ENCODE measurements around the gene XPOT. TPM values are rescaled to one million over a fixed set of nuclear protein-coding genes. Genes with fewer than 3 reads are reported as not detected.
A peak's percentile ranks its signal among the peaks of the same experiment; 100 is the strongest.

Gene XPOT
- total RNA-seq, 1 donor from 2014 or later = 68.6 TPM

GRCh38 chr12:64455506-64455905 is 51.3 kb downstream of the XPOT start:
- Histone ChIP-seq H3K27ac (no peak overlapping the region), H3K9me3 (no peaks in the 10 kb centered on the region), H3K36me3 (peaks cover 10% of the 10 kb centered on the region), H3K27me3 (ENCODE audit: low read depth) (no peaks in the 10 kb centered on the region), H3K4me1 (peaks cover 42% of the 10 kb centered on the region), H3K4me3 (no peak overlapping the region)
- no peak for TF ChIP-seq CTCF (IDR thresholded peaks at IDR 0.05)
- ATAC-seq (no peak), DNase-seq (no peak)
- intact Hi-C loops (cut with DNase I) = no loop called here

DNA sequence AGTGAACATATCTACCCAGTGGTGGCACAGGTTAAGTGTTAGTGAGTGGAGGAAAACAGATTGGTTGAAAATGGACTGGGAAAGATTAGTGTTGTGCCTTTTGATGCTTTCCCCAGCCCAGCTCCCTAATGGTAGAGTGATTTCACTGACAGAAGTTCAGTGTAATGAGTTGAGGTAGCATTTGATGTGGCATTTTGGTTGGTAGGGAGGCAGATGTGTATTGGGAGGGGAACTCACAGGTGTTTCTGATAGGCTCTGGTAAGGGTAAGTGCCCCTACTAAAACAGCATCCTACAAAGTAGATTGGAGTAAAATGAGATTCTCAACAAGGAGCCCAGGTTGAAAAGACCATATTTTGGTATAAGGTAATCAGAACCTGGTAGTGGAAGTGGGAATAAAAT is 51.9 kb downstream of the XPOT start:
- H3K4me1 ChIP-seq = peaks cover 36% of the 10 kb centered on the region

GRCh38 chr12:64457032-64457431 is 52.8 kb downstream of the XPOT start:
- peaks cover 33% of the 10 kb centered on the region for H3K4me1 ChIP-seq
- no peak for ATAC-seq
- no peaks in the 10 kb centered on the region for H3K9me3 ChIP-seq
- intact Hi-C loops (cut with DNase I) = no loop called here
- H3K27ac ChIP-seq = peak overlapping the region; percentile 50
- no peaks in the 10 kb centered on the region for H3K27me3 ChIP-seq (ENCODE audit: low read depth)
- DNase-seq = no peak
- H3K4me3 ChIP-seq = no peak overlapping the region
- TF ChIP-seq CTCF (IDR thresholded peaks at IDR 0.05) = no peak
- peaks cover 22% of the 10 kb centered on the region for H3K36me3 ChIP-seq

More for the DNA sequence above, 51.9 kb downstream of the XPOT start:
- Histone ChIP-seq H3K4me3 (no peak overlapping the region), H3K27me3 (ENCODE audit: low read depth) (no peaks in the 10 kb centered on the region), H3K9me3 (no peaks in the 10 kb centered on the region), H3K36me3 (peaks cover 13% of the 10 kb centered on the region), H3K27ac (no peak overlapping the region)
- no peak for DNase-seq
- no peak for ATAC-seq
- TF ChIP-seq CTCF (IDR thresholded peaks at IDR 0.05) = no peak
- intact Hi-C loops (cut with DNase I) = no loop called here

- DNase-seq (no peak), ATAC-seq (no peak)
- H3K27me3 ChIP-seq (ENCODE audit: low read depth) = no peaks in the 10 kb centered on the region
- H3K4me3 ChIP-seq = no peak overlapping the region
- intact Hi-C loops (cut with DNase I) = no loop called here
- H3K27ac ChIP-seq = peak overlapping the region; percentile 50
- no peaks in the 10 kb centered on the region for H3K9me3 ChIP-seq
- H3K36me3 ChIP-seq = peaks cover 24% of the 10 kb centered on the region
- peaks cover 33% of the 10 kb centered on the region for H3K4me1 ChIP-seq
- TF ChIP-seq CTCF (IDR thresholded peaks at IDR 0.05) = no peak
Observed at GRCh38 chr12:64457466-64457865, 53.3 kb downstream of the XPOT start.

GRCh38 chr12:64457923-64458322 is 53.7 kb downstream of the XPOT start:
- no peak for DNase-seq
- intact Hi-C loops (cut with DNase I) = no loop called here
- Histone ChIP-seq H3K4me3 (no peak overlapping the region), H3K27me3 (ENCODE audit: low read depth) (no peaks in the 10 kb centered on the region), H3K36me3 (peaks cover 29% of the 10 kb centered on the region), H3K9me3 (no peaks in the 10 kb centered on the region), H3K27ac (peak overlapping the region; percentile 50), H3K4me1 (peaks cover 33% of the 10 kb centered on the region)
- no peak for ATAC-seq
- no peak for TF ChIP-seq CTCF (IDR thresholded peaks at IDR 0.05)

All from lower lobe of right lung (tissue), 2 donors.